Measurements from ENCODE around the gene FER1L5. TPM values are rescaled to one million over a fixed set of nuclear protein-coding genes. Genes with fewer than 3 reads are reported as not detected.
A peak's percentile ranks its signal among the peaks of the same experiment; 100 is the strongest.

Gene FER1L5
- total RNA-seq, 1 experiment from 2014 or later = 0.09 TPM

- Histone ChIP-seq H3K4me1 (replicated peaks; ENCODE audit: insufficient read depth) (peaks cover 38% of the 10 kb centered on the region), H3F3A (ENCODE audit: insufficient read depth, low read depth) (peaks cover 20% of the 10 kb centered on the region; the same call in 1 of the 2 replicates), H3K4me2 (peak within 1 kb of the TSS; percentile 93), H4K20me1 (ENCODE audit: insufficient read depth) (no peaks in the 10 kb centered on the region; the same call in 1 of the 2 replicates), H3K79me2 (ENCODE audit: low read depth) (peaks cover 43% of the 10 kb centered on the region), H3K9me3 (ENCODE audit: insufficient read depth, low read depth) (no peaks in the 10 kb centered on the region), H3K27ac (peak within 1 kb of the TSS; percentile 76), H3K4me3 (peak within 1 kb of the TSS; percentile 96), H2AFZ (peak within 1 kb of the TSS; percentile 88), H3K36me3 (ENCODE audit: low read depth) (peaks cover 31% of the 10 kb centered on the region), H3K9me2 (ENCODE audit: insufficient read depth) (no peaks in the 10 kb centered on the region), H3K27me3 (ENCODE audit: insufficient read depth, low read depth) (no peaks in the 10 kb centered on the region)
- ChIA-PET CTCF (interaction anchor here (0.6 to 0.8 kb wide), 4 partner anchors 9 to 92 kb away, joined by 3 to 5 read pairs (median 3); no protein-coding TSS in a partner anchor), POLR2A (ENCODE audit: unreplicated experiment) (interaction anchor here (0.6 to 1.2 kb wide), 4 partner anchors 27 to 309 kb away, joined by 5 to 11 read pairs (median 8); partner anchors contain the start of gene CNNM4)
- TF ChIP-seq CTCF (conservative IDR thresholded peaks at IDR 0.05) = no peak
- TF ChIP-seq EZH2 (IDR thresholded peaks at IDR 0.05; ENCODE audit: low read depth) = no peak
- intact Hi-C loops (cut with micrococcal nuclease; ENCODE audit: unreplicated experiment) = loop anchor here (1.0 to 10.0 kb wide), 3 partner anchors 27 to 124 kb away; partner anchors contain the start of gene CNNM4
- DNase-seq = peak; percentile 81 to 94
- TSS peak; percentile 76 for BruUV-seq (replicated peaks)
These were observed 4.1 kb upstream of the FER1L5 start, which contains the start of gene KANSL3 for GRCh38 chr2:96638144-96639121. TSS of gene KANSL3 (minus strand) at chr2:96638312. CDS start at chr2:96637135, 1,177 bp downstream.

GRCh38 chr2:96647681-96648080 lies 5.1 kb downstream of the FER1L5 start:
- no peak for TF ChIP-seq CTCF (conservative IDR thresholded peaks at IDR 0.05)
- no peak for TF ChIP-seq EZH2 (IDR thresholded peaks at IDR 0.05; ENCODE audit: low read depth)
- no peak overlapping the region for H3K27ac ChIP-seq
- ChIA-PET CTCF (no interaction called here), POLR2A (ENCODE audit: unreplicated experiment) (no interaction called here)
- H3K79me2 ChIP-seq (ENCODE audit: low read depth) = no peaks in the 10 kb centered on the region
- H3K36me3 ChIP-seq (ENCODE audit: low read depth) = no peaks in the 10 kb centered on the region
- no peak for DNase-seq
- no peaks in the 10 kb centered on the region for H3K9me3 ChIP-seq (ENCODE audit: insufficient read depth, low read depth)
- BruUV-seq (replicated peaks) = no TSS peak
- H4K20me1 ChIP-seq (ENCODE audit: insufficient read depth) = no peaks in the 10 kb centered on the region
- no peaks in the 10 kb centered on the region for H3K27me3 ChIP-seq (ENCODE audit: insufficient read depth, low read depth)
- H2AFZ ChIP-seq = no peak overlapping the region
- no peak overlapping the region for H3K4me3 ChIP-seq
- H3K4me2 ChIP-seq = no peak overlapping the region
- H3K9me2 ChIP-seq (ENCODE audit: insufficient read depth) = no peaks in the 10 kb centered on the region
- intact Hi-C loops (cut with micrococcal nuclease; ENCODE audit: unreplicated experiment) = no loop called here
- no peaks in the 10 kb centered on the region for H3K4me1 ChIP-seq (replicated peaks; ENCODE audit: insufficient read depth)
- H3F3A ChIP-seq (ENCODE audit: insufficient read depth, low read depth) = no peaks in the 10 kb centered on the region

- Histone ChIP-seq H3K27ac (no peak overlapping the region), H3K9me3 (ENCODE audit: insufficient read depth, low read depth) (no peaks in the 10 kb centered on the region), H3F3A (ENCODE audit: insufficient read depth, low read depth) (no peaks in the 10 kb centered on the region), H3K36me3 (ENCODE audit: low read depth) (no peaks in the 10 kb centered on the region), H3K27me3 (ENCODE audit: insufficient read depth, low read depth) (no peaks in the 10 kb centered on the region), H4K20me1 (ENCODE audit: insufficient read depth) (no peaks in the 10 kb centered on the region), H2AFZ (no peak overlapping the region), H3K79me2 (ENCODE audit: low read depth) (no peaks in the 10 kb centered on the region), H3K9me2 (ENCODE audit: insufficient read depth) (no peaks in the 10 kb centered on the region), H3K4me1 (replicated peaks; ENCODE audit: insufficient read depth) (no peaks in the 10 kb centered on the region), H3K4me3 (no peak overlapping the region), H3K4me2 (no peak overlapping the region)
- BruUV-seq (replicated peaks) = no TSS peak
- POLR2A ChIA-PET (ENCODE audit: unreplicated experiment) = no interaction called here
- DNase-seq = no peak
- TF ChIP-seq EZH2 (IDR thresholded peaks at IDR 0.05; ENCODE audit: low read depth) = no peak
- TF ChIP-seq CTCF (conservative IDR thresholded peaks at IDR 0.05) = no peak
- intact Hi-C loops (cut with micrococcal nuclease; ENCODE audit: unreplicated experiment) = no loop called here
- CTCF ChIA-PET = no interaction called here
These were observed 5.9 kb downstream of the FER1L5 start for GRCh38 chr2:96648306-96648930.

Data from PC-9 (cell line).